CD4-positive, alpha-beta T cell treated with Interleukin-17A for 1 hour (primary cell): ENCODE measurements around the gene MYL3.
A peak's percentile ranks its signal among the peaks of the same experiment; 100 is the strongest.

Experiments
- DNase-seq: peaks from one replicate; pipeline ENCODE4 v3.0.0-alpha.2; 2020

The MYL3 gene

GRCh38 chr3:46899151-46900006 lies 36.1 kb upstream of the MYL3 start:
- no peak for DNase-seq

- no peak for DNase-seq
These were observed 35.3 kb upstream of the MYL3 start for GRCh38 chr3:46898321-46899150.

- no peak for DNase-seq
These were observed 34.6 kb upstream of the MYL3 start for GRCh38 chr3:46897829-46898320.

- DNase-seq: no peak
These were observed 33.8 kb upstream of the MYL3 start for GRCh38 chr3:46897031-46897430.

- DNase-seq: no peak
These were observed 33.1 kb upstream of the MYL3 start for GRCh38 chr3:46896386-46896785.

- no peak for DNase-seq
These were observed 32.5 kb upstream of the MYL3 start for GRCh38 chr3:46895761-46896160.

GRCh38 chr3:46895204-46895660 lies 32.0 kb upstream of the MYL3 start:
- peak; percentile 77 for DNase-seq

GRCh38 chr3:46894256-46894655 lies 31.0 kb upstream of the MYL3 start:
- no peak for DNase-seq

GRCh38 chr3:46893763-46894162 lies 30.5 kb upstream of the MYL3 start:
- no peak for DNase-seq

GRCh38 chr3:46893146-46893748 lies 30.0 kb upstream of the MYL3 start:
- no peak for DNase-seq

- peak; percentile 12 for DNase-seq
These were observed 29.3 kb upstream of the MYL3 start for GRCh38 chr3:46892285-46893145.

- no peak for DNase-seq
These were observed 27.9 kb upstream of the MYL3 start for GRCh38 chr3:46891132-46891531.

- no peak for DNase-seq
These were observed 26.9 kb upstream of the MYL3 start for GRCh38 chr3:46890132-46890531.

- no peak for DNase-seq
These were observed 26.3 kb upstream of the MYL3 start for GRCh38 chr3:46889381-46890110.

- no peak for DNase-seq
These were observed 25.5 kb upstream of the MYL3 start for GRCh38 chr3:46888705-46889104.

GRCh38 chr3:46887980-46888494 lies 24.8 kb upstream of the MYL3 start:
- DNase-seq: no peak

GRCh38 chr3:46885612-46886011 lies 22.4 kb upstream of the MYL3 start:
- no peak for DNase-seq

GRCh38 chr3:46884929-46885328 lies 21.7 kb upstream of the MYL3 start:
- DNase-seq: no peak

GRCh38 chr3:46884427-46884826 lies 21.2 kb upstream of the MYL3 start:
- no peak for DNase-seq

GRCh38 chr3:46883830-46884185 lies 20.6 kb upstream of the MYL3 start:
- DNase-seq: no peak

GRCh38 chr3:46883054-46883829 lies 20.0 kb upstream of the MYL3 start:
- DNase-seq: no peak
